ENCODE data around the gene GRM4.

GRM4 gene

GRCh38 chr6:34041385-34041784, 104.5 kb downstream of the GRM4 start:
- DNase-seq = no peak

DNA sequence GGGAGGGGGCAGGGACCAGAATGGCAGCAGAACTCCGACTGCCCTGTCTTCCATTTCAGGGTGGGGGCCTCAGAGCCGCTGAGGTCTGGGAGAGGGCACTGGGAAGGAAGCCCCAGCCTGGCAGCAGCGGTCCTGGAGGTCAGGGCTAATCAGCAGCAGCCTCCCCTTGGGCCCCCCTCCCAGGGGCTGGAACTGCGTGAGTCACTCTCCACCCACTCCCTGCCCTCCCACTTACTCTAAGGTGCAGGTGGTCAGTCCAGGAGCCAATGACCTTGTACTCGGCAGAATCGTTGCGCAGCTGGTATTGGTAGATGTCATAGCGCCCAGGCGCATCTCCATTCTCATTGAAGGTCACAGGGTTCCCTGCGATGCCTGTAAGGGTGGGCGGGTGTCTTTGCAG, 105.9 kb downstream of the GRM4 start:
- DNase-seq = no peak

DNA sequence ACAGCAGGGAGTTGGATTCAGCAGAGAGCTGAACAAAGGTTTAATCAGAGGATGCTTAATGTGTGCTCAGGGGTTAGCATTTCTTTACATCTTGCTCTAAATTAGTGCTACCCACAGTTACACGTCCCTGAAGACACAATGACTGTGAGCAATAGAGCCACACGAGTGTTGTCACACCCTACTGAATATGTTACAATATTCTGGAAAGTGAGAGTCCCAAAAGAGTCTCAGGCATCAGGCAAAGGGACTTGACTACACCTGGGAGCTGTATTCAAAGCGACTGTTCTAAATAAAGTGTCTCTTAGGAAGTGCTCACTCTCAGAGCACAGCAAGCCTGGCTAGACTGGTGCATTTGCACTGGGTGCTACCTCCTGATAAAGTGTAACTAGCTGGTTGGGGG, 108.7 kb downstream of the GRM4 start:
- DNase-seq = no peak

DNA sequence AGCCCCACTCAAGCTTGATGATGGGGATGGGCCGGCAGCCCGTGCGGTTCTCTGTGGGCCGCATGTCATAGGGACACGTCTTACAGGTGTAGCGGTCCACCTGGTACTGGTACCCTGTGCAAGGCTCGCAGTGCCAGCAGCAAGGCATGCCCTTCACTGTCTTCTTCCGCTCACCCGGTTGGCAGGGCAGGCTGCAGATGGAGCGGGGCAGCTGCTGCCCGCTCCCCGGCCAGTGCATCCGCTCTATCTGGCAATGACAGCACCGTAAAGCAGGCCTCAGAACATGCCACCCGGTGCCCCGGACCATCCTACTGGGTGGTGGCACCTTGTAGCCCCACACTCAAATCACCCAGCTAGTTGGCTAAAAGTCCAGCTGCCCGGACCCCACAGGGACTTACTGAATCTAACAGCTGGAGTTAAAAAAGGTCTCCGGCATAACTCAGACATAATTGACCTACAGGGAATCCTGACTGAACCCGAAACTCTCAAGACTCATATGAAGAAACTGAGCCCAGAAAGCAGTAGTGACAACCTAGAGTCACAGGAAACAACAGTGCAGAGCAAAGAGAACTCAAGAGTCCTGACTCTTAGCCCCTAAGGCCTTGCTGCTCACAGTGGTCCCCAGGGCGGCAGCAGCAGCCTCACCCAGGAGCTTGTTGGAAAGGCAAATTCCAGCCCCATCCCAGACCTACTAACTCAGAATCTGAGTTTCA, 109.4 kb downstream of the GRM4 start:
- no peak for DNase-seq

- DNase-seq = no peak
These were observed 110.1 kb downstream of the GRM4 start for GRCh38 chr6:34035704-34036356.

DNA sequence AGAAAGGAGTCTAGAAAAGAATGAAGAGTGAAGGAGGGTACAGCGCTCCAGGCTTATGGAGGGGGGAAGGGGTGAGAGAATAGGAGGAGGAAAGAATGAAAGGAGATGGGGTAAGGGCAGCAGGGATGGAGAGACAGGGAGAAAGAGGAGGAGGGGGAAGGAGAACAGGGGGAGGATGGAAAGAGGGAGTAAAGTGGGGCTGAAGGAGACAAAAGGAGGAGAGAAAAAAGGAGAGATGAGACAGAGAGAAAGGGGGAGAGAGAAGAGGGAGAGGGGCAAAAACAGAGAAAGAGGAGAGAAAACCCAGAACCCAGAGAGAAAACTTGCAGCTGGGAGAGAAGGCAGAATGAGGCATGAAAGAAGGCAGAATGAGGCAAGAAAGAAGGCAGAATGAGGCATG, 110.7 kb downstream of the GRM4 start:
- no peak for DNase-seq

- no peak for DNase-seq
These were observed 113.0 kb downstream of the GRM4 start for GRCh38 chr6:34032856-34033255.

DNA sequence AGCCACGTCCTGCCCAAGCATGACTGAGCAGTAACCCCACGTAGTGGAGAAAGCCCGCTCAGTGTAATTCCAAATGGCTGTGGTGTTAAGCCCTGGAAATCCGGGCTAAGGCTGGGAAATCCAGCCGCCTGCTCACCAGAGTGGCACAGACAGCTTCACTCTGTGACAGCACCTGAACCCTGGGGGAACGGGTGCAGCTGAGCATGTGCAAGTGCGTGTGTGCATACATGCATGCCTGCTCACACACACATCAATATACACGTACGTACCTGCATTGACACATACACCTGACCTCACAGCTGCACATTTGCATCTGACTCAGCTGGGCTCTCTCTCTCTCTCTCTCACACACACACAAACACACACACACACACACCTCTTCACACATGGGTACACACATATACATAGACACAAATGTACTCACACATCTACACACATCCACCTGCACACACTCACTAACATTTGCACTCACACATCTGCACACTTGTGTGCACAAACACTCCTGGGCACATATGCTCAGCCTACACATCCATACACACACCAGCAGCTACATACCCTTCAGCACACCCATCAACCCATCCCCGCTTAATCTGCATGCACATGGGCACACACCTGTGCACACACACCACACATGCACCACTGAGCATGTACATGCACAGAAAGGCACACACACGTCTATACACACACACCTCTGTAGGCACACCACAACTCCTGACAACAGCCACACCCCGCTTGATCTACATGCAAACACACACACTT, 114.1 kb downstream of the GRM4 start:
- DNase-seq = no peak

- DNase-seq = no peak
These were observed 114.9 kb downstream of the GRM4 start for GRCh38 chr6:34030831-34031624.

- DNase-seq = no peak
These were observed 116.2 kb downstream of the GRM4 start for GRCh38 chr6:34029489-34030280.

DNA sequence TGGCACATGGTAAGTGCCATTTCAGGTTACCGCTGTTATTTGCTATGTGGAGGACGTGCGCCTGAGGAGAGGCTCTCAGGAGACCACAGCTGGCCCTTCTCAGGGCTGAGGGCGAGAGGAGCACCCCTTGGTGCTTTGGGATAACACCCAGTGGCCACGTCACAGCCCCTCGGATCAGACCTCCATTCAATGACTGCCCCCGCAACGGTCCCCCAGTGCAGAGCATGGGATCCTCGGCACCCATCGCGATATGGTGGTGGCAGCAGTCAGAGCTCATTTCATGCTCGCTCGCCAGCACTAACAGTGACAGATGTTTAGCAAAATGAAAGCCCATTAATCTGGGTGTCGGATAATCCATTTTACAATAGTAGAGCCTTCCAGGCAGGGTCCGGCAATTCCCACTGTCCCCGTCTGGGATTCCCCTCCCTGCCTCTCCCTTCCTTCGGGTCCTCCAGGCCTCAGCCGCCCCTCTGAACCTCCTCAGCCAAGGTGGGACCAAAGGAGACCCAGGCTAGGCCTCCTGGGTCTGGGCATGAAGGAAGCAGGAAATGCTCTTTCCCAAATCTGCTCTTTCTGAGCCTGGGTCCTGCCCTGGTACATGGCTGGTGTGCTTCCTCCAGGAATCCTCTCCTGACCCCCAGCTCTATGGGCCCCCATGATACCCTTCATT, 117.1 kb downstream of the GRM4 start:
- no peak for DNase-seq

DNA sequence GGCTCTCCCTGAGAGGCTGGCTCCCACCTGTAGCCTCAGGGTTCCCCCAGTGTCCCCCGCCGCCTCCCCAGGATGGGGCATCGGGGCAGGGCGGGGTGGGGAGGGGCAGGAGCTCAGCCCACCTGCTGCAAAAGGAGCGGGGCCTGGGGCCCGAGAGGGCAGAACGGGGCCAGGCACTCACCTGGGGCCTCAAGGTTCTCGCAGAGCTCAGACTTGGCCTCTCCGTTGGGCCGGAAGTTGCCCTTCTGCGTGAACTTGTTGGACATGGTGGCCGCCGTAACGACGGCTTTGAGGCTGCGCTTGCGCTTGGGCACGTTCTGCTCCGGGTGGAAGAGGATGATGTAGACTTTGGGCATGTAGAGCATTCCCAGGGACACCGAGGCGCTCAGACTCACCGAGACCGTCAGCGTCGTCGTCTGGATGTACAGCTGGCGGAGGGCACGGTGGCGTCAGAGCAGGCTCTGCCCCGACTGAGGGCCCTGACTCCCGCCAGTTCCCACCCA, 117.9 kb downstream of the GRM4 start:
- no peak for DNase-seq

- DNase-seq = peak; percentile 47
These were observed 118.4 kb downstream of the GRM4 start for GRCh38 chr6:34027445-34027936.

DNA sequence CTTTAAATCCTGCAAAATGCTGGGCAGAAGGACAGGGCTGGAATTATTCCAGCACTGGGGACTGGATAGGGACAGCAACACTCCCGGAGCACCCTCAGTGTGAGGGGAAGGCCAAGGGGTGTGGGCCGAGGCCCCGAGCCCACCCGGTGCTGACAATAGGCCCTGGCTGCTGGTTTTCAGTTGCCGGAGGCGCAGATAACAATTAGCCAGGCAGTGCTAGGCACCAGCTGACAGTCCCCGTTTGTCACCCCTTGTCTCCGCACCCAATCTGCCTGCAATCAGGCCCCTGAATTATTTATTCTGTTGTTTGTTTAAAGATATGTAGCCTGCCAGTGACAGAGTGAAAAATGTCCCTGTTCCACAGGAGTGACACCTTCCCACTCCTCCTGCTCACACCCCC, 120.0 kb downstream of the GRM4 start:
- DNase-seq = no peak

DNA sequence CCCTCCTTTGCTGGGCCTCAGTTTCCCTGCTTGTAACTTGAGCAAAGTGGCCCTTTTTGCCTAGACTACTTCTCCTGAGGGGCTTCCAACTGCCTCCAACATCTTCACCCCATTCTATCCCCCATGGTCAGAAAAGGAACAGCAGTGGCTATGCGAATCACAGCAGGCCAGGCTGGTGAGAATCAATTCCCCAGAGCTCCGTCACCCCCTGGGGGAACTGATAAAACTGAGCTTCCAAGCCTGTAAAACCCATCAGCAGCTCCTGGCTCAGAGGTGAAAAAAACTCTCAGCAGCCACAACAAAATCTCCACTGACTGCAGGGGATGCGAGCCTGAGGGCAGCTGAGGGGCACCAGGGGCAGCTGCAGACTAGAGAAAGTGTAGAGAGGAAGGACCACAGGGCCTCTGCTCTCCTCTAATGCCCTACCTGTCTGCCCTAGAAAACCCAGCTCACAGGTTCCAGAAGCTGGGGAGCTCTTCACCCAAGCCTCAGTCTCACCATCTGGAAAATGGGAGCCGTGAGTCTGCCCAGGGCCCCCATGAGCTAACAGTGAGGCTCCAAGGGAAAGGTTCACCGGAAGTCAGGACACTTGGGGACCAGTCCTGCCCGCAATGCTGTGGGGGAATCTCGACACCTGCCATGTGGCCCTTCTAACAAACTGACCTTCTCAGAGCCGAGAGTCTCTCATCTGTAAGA, 120.6 kb downstream of the GRM4 start:
- DNase-seq = peak; percentile 10

DNA sequence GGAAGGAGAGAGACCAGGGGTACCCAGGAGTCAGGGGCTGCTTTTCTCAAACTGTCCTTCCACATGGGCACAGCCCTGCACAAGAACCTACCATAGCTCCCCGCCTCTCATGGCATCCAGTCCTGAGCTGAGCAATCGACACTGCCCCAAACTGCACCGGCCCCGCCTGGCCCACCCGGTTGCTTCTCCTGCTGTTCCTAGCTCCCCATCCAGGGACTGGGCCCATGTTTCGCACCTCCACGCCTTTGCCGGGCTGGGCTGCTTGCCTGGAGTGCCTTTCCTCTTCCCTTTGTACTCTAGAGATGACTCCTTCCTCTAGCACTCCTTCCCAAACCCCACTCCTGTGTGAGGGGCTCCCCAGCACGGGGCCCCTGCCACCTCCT, 123.0 kb downstream of the GRM4 start:
- no peak for DNase-seq

DNA sequence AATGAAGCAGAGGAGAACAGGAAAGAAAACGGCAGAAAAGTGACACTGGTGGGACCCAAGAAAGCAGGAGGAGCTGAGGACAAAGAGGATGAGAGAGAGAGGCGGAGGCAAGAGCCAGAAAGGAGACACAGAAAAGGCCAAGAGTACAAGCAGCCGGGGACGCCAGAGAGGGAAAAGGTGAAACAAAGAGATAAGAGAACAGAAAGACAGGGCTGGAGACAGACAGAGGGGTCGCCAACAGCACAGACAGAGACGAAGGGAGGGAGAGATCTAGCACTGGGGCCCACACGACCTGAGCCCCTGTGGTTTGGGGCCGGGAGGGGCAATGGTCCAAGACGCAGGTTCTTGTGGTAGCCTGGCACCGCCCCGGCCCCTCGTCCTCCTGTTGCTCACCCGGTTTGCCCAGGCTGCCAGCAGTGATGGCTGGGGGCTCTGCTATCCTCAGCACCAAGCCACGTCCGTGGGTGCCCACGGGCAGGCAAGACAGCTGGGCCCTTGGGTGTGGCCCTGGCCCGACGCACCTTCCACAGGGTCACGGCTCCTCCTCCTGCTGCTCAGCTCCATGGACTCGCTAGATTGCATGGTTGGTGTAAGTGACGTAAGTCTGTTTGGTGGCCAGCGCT, 123.5 kb downstream of the GRM4 start:
- no peak for DNase-seq

GRCh38 chr6:34021554-34022190, 124.2 kb downstream of the GRM4 start:
- DNase-seq = no peak

DNA sequence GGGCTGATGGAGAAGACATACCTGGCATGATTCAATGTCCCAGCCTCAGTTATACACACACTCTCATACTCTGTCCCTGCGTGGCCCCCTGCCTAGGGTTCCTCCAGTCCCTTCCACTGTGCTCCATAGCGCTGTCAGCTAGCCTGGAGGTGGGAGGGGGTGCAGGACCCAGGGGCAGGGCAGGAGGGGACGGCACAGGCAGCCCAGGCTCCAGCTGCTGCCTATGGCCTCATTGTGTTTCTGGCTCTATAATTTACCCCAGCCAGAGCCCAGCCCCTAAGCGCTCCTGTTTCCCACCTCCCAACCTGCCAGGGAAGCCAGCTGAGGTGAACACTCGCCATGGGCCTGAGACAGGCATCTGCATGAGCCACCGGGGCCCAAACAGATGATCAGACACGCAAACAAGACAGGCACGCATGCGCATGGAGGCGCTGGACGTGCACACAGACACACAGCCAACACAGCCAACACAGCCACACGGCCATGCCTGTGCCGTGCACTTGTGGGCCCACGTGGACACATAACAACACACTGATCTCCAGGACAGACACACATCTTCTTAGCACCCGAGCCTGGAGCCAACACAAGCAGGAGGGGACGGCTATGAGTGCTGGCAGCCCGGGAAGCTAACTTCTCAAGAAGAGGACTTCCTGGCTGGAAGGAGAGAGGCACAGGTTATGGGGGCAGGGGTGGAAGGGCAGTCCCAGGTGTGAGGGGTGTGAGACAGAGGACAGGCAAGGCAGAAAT, 124.9 kb downstream of the GRM4 start:
- DNase-seq = no peak
